ENCODE results near the gene TCERG1L. TPM values are rescaled to one million over a fixed set of nuclear protein-coding genes. Genes with fewer than 3 reads are reported as not detected.
"Not testable (repeated sequence)": the region's sequence is repeated elsewhere in the genome, so short reads cannot be mapped to it uniquely, and the experiment has no call there.

TCERG1L gene
- polyA plus RNA-seq, 1 of the 3 experiments (the other 2 are of a cell fraction), result not detected

DNA sequence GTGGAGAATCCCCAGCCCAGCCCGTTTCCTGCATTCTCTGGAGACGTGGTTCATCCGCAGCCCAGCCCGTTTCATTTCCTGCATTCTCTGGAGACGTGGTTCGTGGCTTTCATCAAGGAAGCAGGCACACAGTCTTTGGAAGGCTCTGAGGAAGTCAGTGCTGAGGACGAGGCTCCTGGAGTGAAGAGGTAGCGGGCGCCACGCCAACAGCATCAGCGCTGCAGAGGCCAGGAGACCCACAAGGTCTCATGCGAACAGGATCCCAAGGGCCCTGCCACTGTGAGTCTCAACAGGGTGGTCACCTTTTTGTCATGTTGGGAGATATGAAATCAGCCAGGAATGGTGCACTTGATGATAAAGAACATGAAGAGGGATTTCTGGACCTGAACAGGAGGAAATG is 12.4 kb upstream of the TCERG1L start:
- no peaks in the 10 kb centered on the region for H3K36me3 ChIP-seq (replicated peaks in 1 of 2; ENCODE audit: control insufficient read depth in 1 of 2, insufficient read depth in 2 of 2, low read length in 1 of 2)
- H3K27ac ChIP-seq (ENCODE audit: low read depth in 2 of 2, low read length in 1 of 2), result no peak overlapping the region
- H3K4me1 ChIP-seq (ENCODE audit: control insufficient read depth in 1 of 2, insufficient read depth in 2 of 2, low read depth in 1 of 2, low read length in 1 of 2), result no peaks in the 10 kb centered on the region
- no peak overlapping the region for H2AFZ ChIP-seq (ENCODE audit: low read depth)
- no peak for DNase-seq
- 41% methylated on average over 10 of the region's 12 CpGs for WGBS (ENCODE audit: low lambda C conversion rate)
- H3K9me3 ChIP-seq, result no peaks in the 10 kb centered on the region; the same call in 1 of the 2 replicates
- TF ChIP-seq RXRA (IDR thresholded peaks at IDR 0.05; ENCODE audit: borderline replicate concordance, low read depth) (no peak), FOXM1 (IDR thresholded peaks at IDR 0.05; ENCODE audit: low read depth) (no peak), FOSL2 (IDR thresholded peaks at IDR 0.05; ENCODE audit: borderline replicate concordance, low read depth) (no peak), RCOR1 (IDR thresholded peaks at IDR 0.05; ENCODE audit: low read length) (no peak), GABPA (IDR thresholded peaks at IDR 0.05; ENCODE audit: low read depth) (no peak), TCF12 (IDR thresholded peaks at IDR 0.05) (no peak), JUND (IDR thresholded peaks at IDR 0.05) (no peak), SIN3A (IDR thresholded peaks at IDR 0.05; ENCODE audit: borderline replicate concordance, low read depth, low read length) (no peak), POLR2AphosphoS5 (IDR thresholded peaks at IDR 0.05; ENCODE audit: low read depth, low read length) (no peak), MEF2A (IDR thresholded peaks at IDR 0.05; ENCODE audit: borderline replicate concordance, low read depth) (no peak), RFX5 (IDR thresholded peaks at IDR 0.05; ENCODE audit: low read length) (no peak), EZH2phosphoT487 (IDR thresholded peaks at IDR 0.05; ENCODE audit: borderline replicate concordance, low read depth) (no peak), CHD2 (IDR thresholded peaks at IDR 0.05; ENCODE audit: low read length, partially characterized antibody) (no peak), NFIC (IDR thresholded peaks at IDR 0.05; ENCODE audit: borderline replicate concordance) (no peak)
- TF ChIP-seq, protein P1, sequence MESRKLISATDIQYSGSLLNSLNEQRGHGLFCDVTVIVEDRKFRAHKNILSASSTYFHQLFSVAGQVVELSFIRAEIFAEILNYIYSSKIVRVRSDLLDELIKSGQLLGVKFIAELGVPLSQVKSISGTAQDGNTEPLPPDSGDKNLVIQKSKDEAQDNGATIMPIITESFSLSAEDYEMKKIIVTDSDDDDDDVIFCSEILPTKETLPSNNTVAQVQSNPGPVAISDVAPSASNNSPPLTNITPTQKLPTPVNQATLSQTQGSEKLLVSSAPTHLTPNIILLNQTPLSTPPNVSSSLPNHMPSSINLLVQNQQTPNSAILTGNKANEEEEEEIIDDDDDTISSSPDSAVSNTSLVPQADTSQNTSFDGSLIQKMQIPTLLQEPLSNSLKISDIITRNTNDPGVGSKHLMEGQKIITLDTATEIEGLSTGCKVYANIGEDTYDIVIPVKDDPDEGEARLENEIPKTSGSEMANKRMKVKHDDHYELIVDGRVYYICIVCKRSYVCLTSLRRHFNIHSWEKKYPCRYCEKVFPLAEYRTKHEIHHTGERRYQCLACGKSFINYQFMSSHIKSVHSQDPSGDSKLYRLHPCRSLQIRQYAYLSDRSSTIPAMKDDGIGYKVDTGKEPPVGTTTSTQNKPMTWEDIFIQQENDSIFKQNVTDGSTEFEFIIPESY (IDR thresholded peaks at IDR 0.05; ENCODE audit: borderline replicate concordance, low read depth), result no peak
- TF ChIP-seq, protein P2, sequence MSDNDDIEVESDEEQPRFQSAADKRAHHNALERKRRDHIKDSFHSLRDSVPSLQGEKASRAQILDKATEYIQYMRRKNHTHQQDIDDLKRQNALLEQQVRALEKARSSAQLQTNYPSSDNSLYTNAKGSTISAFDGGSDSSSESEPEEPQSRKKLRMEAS (IDR thresholded peaks at IDR 0.05; ENCODE audit: low read depth), result no peak
- TF ChIP-seq, protein P3, sequence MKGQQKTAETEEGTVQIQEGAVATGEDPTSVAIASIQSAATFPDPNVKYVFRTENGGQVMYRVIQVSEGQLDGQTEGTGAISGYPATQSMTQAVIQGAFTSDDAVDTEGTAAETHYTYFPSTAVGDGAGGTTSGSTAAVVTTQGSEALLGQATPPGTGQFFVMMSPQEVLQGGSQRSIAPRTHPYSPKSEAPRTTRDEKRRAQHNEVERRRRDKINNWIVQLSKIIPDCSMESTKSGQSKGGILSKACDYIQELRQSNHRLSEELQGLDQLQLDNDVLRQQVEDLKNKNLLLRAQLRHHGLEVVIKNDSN (IDR thresholded peaks at IDR 0.05; ENCODE audit: borderline replicate concordance, low read depth), result no peak
- H3K9me2 ChIP-seq, result no peaks in the 10 kb centered on the region
- POLR2A ChIA-PET, result no interaction called here
- CTCF ChIA-PET, result no interaction called here
- no peak overlapping the region for H3K9ac ChIP-seq
- H3F3A ChIP-seq (replicated peaks; ENCODE audit: insufficient read depth), result no peaks in the 10 kb centered on the region
- H3K79me2 ChIP-seq (ENCODE audit: insufficient read depth), result no peaks in the 10 kb centered on the region
- no peak overlapping the region for H3K4me2 ChIP-seq
- H4K20me1 ChIP-seq (ENCODE audit: insufficient read depth), result no peaks in the 10 kb centered on the region
- H3K4me3 ChIP-seq (ENCODE audit: low read depth in 2 of 2, low read length in 1 of 2), result no peak overlapping the region
- no peaks in the 10 kb centered on the region for H3K27me3 ChIP-seq (ENCODE audit: insufficient read depth)

DNA sequence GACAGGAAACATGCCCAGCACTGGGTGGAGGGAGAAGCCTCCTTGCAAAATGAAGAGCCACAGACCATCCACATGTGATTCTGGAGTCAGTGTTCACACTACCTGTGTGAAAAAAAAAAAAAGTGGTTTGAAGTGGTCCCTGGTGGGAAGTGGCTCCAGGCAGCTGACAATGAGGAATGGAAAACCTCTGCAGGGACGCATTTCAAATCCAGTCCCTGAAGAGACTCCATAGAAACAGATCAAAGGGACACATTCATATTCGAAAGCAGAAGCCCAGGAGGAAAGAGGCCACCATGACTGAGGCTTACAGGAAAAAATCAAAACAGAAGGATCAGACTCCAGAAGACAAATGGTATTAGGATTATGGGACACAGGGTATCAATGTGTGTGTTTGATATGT is 11.5 kb upstream of the TCERG1L start:
- H3K9me3 ChIP-seq, result no peaks in the 10 kb centered on the region; the same call in 1 of the 2 replicates
- H4K20me1 ChIP-seq (ENCODE audit: insufficient read depth), result no peaks in the 10 kb centered on the region
- H3K4me3 ChIP-seq (ENCODE audit: low read depth in 2 of 2, low read length in 1 of 2), result no peak overlapping the region
- H3K9ac ChIP-seq, result no peak overlapping the region
- WGBS (ENCODE audit: low lambda C conversion rate), result 13% methylated on average over 2 of the region's 2 CpGs
- no peak overlapping the region for H3K27ac ChIP-seq (ENCODE audit: low read depth in 2 of 2, low read length in 1 of 2)
- H3K4me1 ChIP-seq (ENCODE audit: control insufficient read depth in 1 of 2, insufficient read depth in 2 of 2, low read depth in 1 of 2, low read length in 1 of 2), result no peaks in the 10 kb centered on the region
- H3K36me3 ChIP-seq (replicated peaks in 1 of 2; ENCODE audit: control insufficient read depth in 1 of 2, insufficient read depth in 2 of 2, low read length in 1 of 2), result no peaks in the 10 kb centered on the region
- H3K79me2 ChIP-seq (ENCODE audit: insufficient read depth), result no peaks in the 10 kb centered on the region
- no peak overlapping the region for H3K4me2 ChIP-seq
- ChIA-PET CTCF (no interaction called here), POLR2A (no interaction called here)
- H2AFZ ChIP-seq (ENCODE audit: low read depth), result no peak overlapping the region
- no peaks in the 10 kb centered on the region for H3K27me3 ChIP-seq (ENCODE audit: insufficient read depth)
- no peaks in the 10 kb centered on the region for H3F3A ChIP-seq (replicated peaks; ENCODE audit: insufficient read depth)
- no peaks in the 10 kb centered on the region for H3K9me2 ChIP-seq
- no peak for DNase-seq
- TF ChIP-seq JUND (IDR thresholded peaks at IDR 0.05) (no peak), YY1 (IDR thresholded peaks at IDR 0.05; ENCODE audit: low read depth) (no peak)

DNA sequence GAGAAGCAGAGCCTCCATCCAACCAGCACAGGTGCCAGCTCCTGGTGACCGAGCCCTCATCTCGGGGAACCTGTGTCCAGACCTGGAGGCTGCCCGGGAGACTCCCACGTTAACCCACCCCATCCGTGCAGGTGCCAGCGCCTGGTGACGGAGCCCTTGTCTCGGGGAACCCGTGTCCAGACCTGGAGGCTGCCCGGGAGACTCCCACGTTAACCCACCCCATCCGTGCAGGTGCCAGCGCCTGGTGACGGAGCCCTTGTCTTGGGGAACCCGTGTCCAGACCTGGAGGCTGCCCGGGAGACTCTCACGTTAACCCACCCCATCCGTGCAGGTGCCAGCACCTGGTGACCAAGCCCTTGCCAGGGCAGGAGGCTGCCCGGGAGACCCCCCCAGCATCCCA is 11.1 kb upstream of the TCERG1L start:
- H3F3A ChIP-seq (replicated peaks; ENCODE audit: insufficient read depth); H3K4me2 ChIP-seq; H2AFZ ChIP-seq (ENCODE audit: low read depth); POLR2A ChIA-PET; H4K20me1 ChIP-seq (ENCODE audit: insufficient read depth); H3K27ac ChIP-seq (ENCODE audit: low read depth in 2 of 2, low read length in 1 of 2); H3K9ac ChIP-seq; H3K79me2 ChIP-seq (ENCODE audit: insufficient read depth); H3K4me3 ChIP-seq (ENCODE audit: low read depth in 2 of 2, low read length in 1 of 2); H3K9me2 ChIP-seq; H3K36me3 ChIP-seq (replicated peaks in 1 of 2; ENCODE audit: control insufficient read depth in 1 of 2, insufficient read depth in 2 of 2, low read length in 1 of 2); H3K4me1 ChIP-seq (ENCODE audit: control insufficient read depth in 1 of 2, insufficient read depth in 2 of 2, low read depth in 1 of 2, low read length in 1 of 2); H3K27me3 ChIP-seq (ENCODE audit: insufficient read depth); DNase-seq; H3K9me3 ChIP-seq: not testable (repeated sequence)
- 60% methylated on average over 1 of the region's 19 CpGs for WGBS (ENCODE audit: low lambda C conversion rate)
- CTCF ChIA-PET, result interaction anchor here (1.2 kb wide), 1 partner anchor 10 kb away, joined by 3 read pairs; no protein-coding TSS in a partner anchor
